ENCODE data around the gene FLVCR2.

The FLVCR2 gene

GRCh38 chr14:75578102-75578785 lies at the start of gene FLVCR2:
Gene FLVCR2, plus strand, starts transcription at chr14:75578620. Its CDS starts 353 bp downstream, at chr14:75578973.
- DNase-seq (ENCODE audit: extremely low read depth, low read depth): no peak
- TF ChIP-seq CTCF (IDR thresholded peaks at IDR 0.05; ENCODE audit: low read depth, low read length): no peak

- no peak for DNase-seq (ENCODE audit: extremely low read depth, low read depth)
- no peak for TF ChIP-seq CTCF (IDR thresholded peaks at IDR 0.05; ENCODE audit: low read depth, low read length)
These were observed 47.2 kb upstream of the FLVCR2 start for GRCh38 chr14:75531256-75531655.

GRCh38 chr14:75531660-75532317 lies 46.6 kb upstream of the FLVCR2 start:
- TF ChIP-seq CTCF (IDR thresholded peaks at IDR 0.05; ENCODE audit: low read depth, low read length): no peak
- DNase-seq (ENCODE audit: extremely low read depth, low read depth): no peak

GRCh38 chr14:75533791-75534555 lies 44.4 kb upstream of the FLVCR2 start:
- no peak for TF ChIP-seq CTCF (IDR thresholded peaks at IDR 0.05; ENCODE audit: low read depth, low read length)
- no peak for DNase-seq (ENCODE audit: extremely low read depth, low read depth)

- TF ChIP-seq CTCF (IDR thresholded peaks at IDR 0.05; ENCODE audit: low read depth, low read length): no peak
- no peak for DNase-seq (ENCODE audit: extremely low read depth, low read depth)
These were observed 43.1 kb upstream of the FLVCR2 start for GRCh38 chr14:75535164-75535898.

- DNase-seq (ENCODE audit: extremely low read depth, low read depth): no peak
- no peak for TF ChIP-seq CTCF (IDR thresholded peaks at IDR 0.05; ENCODE audit: low read depth, low read length)
These were observed 41.3 kb upstream of the FLVCR2 start for GRCh38 chr14:75537071-75537470.

Measured in AG09319 (cell line).